Ishikawa (cell line): Measurements from ENCODE around the gene TRIM21.

Experiments used
- CEBPB ChIP-seq: IDR thresholded peaks from 2 replicates; pipeline ENCODE4 v1.6.1; 2012
- CREB1 ChIP-seq: IDR thresholded peaks from 2 replicates; pipeline ENCODE4 v1.6.1; 2012; ENCODE audit warnings: low read depth
- EGR1 ChIP-seq: IDR thresholded peaks from 2 replicates; pipeline ENCODE4 v1.6.1; 2012
- EP300 ChIP-seq: IDR thresholded peaks from 2 replicates; pipeline ENCODE4 v1.6.1; 2012; ENCODE audit warnings: borderline replicate concordance
- NFIC ChIP-seq: IDR thresholded peaks from 2 replicates; pipeline ENCODE4 v1.6.1; 2012
- RAD21 ChIP-seq: IDR thresholded peaks from 2 replicates; pipeline ENCODE4 v1.6.1; 2012; ENCODE audit warnings: low read depth
- TAF1 ChIP-seq: IDR thresholded peaks from 2 replicates; pipeline ENCODE4 v1.6.1; 2012; ENCODE audit warnings: low read depth, mild to moderate bottlenecking
- TCF12 ChIP-seq: IDR thresholded peaks from 2 replicates; pipeline ENCODE4 v1.6.1; 2012; ENCODE audit warnings: low read depth
- YY1 ChIP-seq: IDR thresholded peaks from 2 replicates; pipeline ENCODE4 v1.6.1; 2012; ENCODE audit warnings: low read depth
- ZBTB7A ChIP-seq: IDR thresholded peaks from 2 replicates; pipeline ENCODE4 v1.6.1; 2012; ENCODE audit warnings: low read depth
- TF ChIP-seq, protein P1 (sequence below): IDR thresholded peaks from 2 replicates; pipeline ENCODE4 v1.6.1; 2012; ENCODE audit warnings: low read depth, mild to moderate bottlenecking
- TF ChIP-seq, protein P2 (sequence below): IDR thresholded peaks from 2 replicates; pipeline ENCODE4 v1.6.1; 2012
- TF ChIP-seq, protein P3 (sequence below): IDR thresholded peaks from 2 replicates; pipeline ENCODE4 v1.6.1; 2012

DNA sequence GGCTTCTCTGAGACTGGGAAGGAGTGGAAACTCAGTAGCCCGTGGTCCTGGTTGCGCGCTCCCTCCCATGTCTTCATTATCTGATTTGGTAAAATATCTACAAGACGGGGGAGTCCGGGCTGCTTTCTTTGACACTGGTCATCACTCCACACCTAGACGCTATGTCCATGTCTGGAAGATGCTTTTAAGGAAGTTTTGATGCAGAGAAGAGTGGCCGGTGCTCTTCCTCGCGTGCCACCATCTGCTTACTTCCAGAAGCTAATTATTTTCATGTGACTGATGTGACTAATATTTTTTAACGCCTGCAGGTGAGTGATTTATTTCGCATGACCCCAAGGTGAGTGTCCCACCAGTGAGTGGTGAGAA lies 339 bp upstream of the TRIM21 start:
- TF ChIP-seq, protein P1, sequence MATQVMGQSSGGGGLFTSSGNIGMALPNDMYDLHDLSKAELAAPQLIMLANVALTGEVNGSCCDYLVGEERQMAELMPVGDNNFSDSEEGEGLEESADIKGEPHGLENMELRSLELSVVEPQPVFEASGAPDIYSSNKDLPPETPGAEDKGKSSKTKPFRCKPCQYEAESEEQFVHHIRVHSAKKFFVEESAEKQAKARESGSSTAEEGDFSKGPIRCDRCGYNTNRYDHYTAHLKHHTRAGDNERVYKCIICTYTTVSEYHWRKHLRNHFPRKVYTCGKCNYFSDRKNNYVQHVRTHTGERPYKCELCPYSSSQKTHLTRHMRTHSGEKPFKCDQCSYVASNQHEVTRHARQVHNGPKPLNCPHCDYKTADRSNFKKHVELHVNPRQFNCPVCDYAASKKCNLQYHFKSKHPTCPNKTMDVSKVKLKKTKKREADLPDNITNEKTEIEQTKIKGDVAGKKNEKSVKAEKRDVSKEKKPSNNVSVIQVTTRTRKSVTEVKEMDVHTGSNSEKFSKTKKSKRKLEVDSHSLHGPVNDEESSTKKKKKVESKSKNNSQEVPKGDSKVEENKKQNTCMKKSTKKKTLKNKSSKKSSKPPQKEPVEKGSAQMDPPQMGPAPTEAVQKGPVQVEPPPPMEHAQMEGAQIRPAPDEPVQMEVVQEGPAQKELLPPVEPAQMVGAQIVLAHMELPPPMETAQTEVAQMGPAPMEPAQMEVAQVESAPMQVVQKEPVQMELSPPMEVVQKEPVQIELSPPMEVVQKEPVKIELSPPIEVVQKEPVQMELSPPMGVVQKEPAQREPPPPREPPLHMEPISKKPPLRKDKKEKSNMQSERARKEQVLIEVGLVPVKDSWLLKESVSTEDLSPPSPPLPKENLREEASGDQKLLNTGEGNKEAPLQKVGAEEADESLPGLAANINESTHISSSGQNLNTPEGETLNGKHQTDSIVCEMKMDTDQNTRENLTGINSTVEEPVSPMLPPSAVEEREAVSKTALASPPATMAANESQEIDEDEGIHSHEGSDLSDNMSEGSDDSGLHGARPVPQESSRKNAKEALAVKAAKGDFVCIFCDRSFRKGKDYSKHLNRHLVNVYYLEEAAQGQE: no peak
- TF ChIP-seq EP300: no peak
- no peak for TF ChIP-seq TAF1
- no peak for TF ChIP-seq CEBPB
- TF ChIP-seq, protein P2, sequence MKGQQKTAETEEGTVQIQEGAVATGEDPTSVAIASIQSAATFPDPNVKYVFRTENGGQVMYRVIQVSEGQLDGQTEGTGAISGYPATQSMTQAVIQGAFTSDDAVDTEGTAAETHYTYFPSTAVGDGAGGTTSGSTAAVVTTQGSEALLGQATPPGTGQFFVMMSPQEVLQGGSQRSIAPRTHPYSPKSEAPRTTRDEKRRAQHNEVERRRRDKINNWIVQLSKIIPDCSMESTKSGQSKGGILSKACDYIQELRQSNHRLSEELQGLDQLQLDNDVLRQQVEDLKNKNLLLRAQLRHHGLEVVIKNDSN: no peak
- no peak for TF ChIP-seq RAD21
- no peak for TF ChIP-seq EGR1
- no peak for TF ChIP-seq NFIC
- no peak for TF ChIP-seq YY1
- TF ChIP-seq, protein P3, sequence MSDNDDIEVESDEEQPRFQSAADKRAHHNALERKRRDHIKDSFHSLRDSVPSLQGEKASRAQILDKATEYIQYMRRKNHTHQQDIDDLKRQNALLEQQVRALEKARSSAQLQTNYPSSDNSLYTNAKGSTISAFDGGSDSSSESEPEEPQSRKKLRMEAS: no peak
- TF ChIP-seq TCF12: no peak
- TF ChIP-seq CREB1: no peak
- TF ChIP-seq ZBTB7A: no peak
